ENCODE measurements around the gene GBP6.

DNA sequence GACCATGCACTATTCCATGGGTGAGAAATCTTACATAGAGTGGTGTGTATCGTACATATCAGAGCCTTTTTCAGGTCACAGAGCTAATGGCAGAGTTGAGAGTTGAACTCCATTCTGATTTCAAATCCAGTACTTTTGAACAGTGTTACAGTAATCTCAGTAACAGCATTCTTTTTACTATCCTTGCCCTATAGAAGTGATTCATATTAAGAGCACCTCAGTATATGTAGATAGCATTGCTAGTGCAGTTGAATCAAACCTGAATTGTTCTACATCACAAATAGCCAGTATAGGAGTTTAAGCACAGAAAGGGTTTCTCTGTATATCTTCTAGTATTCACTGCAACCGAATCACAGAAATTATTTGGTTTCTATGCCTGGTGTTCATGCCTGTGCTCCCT lies 11.4 kb upstream of the GBP6 start:
- TF ChIP-seq, protein P1, sequence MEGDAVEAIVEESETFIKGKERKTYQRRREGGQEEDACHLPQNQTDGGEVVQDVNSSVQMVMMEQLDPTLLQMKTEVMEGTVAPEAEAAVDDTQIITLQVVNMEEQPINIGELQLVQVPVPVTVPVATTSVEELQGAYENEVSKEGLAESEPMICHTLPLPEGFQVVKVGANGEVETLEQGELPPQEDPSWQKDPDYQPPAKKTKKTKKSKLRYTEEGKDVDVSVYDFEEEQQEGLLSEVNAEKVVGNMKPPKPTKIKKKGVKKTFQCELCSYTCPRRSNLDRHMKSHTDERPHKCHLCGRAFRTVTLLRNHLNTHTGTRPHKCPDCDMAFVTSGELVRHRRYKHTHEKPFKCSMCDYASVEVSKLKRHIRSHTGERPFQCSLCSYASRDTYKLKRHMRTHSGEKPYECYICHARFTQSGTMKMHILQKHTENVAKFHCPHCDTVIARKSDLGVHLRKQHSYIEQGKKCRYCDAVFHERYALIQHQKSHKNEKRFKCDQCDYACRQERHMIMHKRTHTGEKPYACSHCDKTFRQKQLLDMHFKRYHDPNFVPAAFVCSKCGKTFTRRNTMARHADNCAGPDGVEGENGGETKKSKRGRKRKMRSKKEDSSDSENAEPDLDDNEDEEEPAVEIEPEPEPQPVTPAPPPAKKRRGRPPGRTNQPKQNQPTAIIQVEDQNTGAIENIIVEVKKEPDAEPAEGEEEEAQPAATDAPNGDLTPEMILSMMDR (IDR thresholded peaks at IDR 0.05; ENCODE audit: borderline replicate concordance, extremely low read depth, low read length, poor library complexity, severe bottlenecking): no peak
- no peak for TF ChIP-seq EZH2 (IDR thresholded peaks at IDR 0.05; ENCODE audit: borderline replicate concordance, low read depth, low read length, severe bottlenecking)
